Tibial artery (tissue), 4 donors: Measurements from ENCODE around the gene SMC1B.
A peak's percentile ranks its signal among the peaks of the same experiment; 100 is the strongest.
"Not testable (repeated sequence)": the region's sequence is repeated elsewhere in the genome, so short reads cannot be mapped to it uniquely, and the experiment has no call there.

Source experiments
- DNase-seq, 2 donors: peaks; one replicate each; pipeline ENCODE4 v3.0.0-alpha.2; 2019
- H3K27ac ChIP-seq, 2 donors: fragments of 200-600 bp; sonication (generic) in 1 of 2; 1 replicate in 1 of 2; 2 replicates in 1 of 2; pipeline ENCODE4 v1.5.1; 2018 to 2019; ENCODE audit warnings: mild to moderate bottlenecking in 1 of 2
- H3K27me3 ChIP-seq, 2 donors: fragments of 200-600 bp; sonication (generic) in 1 of 2; one replicate each; pipeline versions ENCODE4 v1.5.1 to v1.6.0; 2016 to 2019
- H3K36me3 ChIP-seq, 3 donors: fragments of 200-600 bp; sonication (generic) in 2 of 3; one replicate each; pipeline ENCODE4 v1.5.1; 2016 to 2019; ENCODE audit warnings: mild to moderate bottlenecking in 2 of 3
- H3K4me1 ChIP-seq, 4 donors: fragments of 200-600 bp; sonication (generic) in 2 of 4; 1 replicate in 3 of 4; 2 replicates in 1 of 4; pipeline ENCODE4 v1.5.1; 2016 to 2019
- H3K4me3 ChIP-seq, 2 donors: fragments of 200-600 bp; sonication (generic) in 1 of 2; 1 replicate in 1 of 2; 2 replicates in 1 of 2; pipeline ENCODE4 v1.5.1; 2018 to 2019; ENCODE audit warnings: mild to moderate bottlenecking in 2 of 2
- H3K9me3 ChIP-seq, 3 donors: fragments of 200-600 bp; sonication (generic) in 1 of 3; one replicate each; pipeline ENCODE4 v1.5.1; 2016 to 2019
- intact Hi-C: fragments of 100-400 bp; cut with DNase I; formaldehyde crosslinking; loops from one replicate; pipeline ENCODE4 v1.15.0; 2023; ENCODE audit warnings: low total_unique reads
- TF ChIP-seq, protein P1 (sequence below), 2 experiments: fragments of 200-600 bp in 1 of 2; fragments of 450-650 bp in 1 of 2; IDR thresholded peaks; one replicate each; pipeline ENCODE4 v1.5.1; 2017 to 2019; ENCODE audit warnings: antibody characterized with exemption in 2 of 2, mild to moderate bottlenecking in 1 of 2, moderate library complexity in 1 of 2

SMC1B gene

GRCh38 chr22:45366713-45367112, 46.7 kb downstream of the SMC1B start:
- Histone ChIP-seq H3K27me3 (peaks cover 0 to 3% of the 10 kb centered on the region in 2 donors), H3K36me3 (peaks cover 0 to 4% (median 0%) of the 10 kb centered on the region in 3 donors), H3K4me3 (no peak overlapping the region), H3K9me3 (peaks cover 0 to 20% (median 13%) of the 10 kb centered on the region in 3 donors), H3K27ac (no peak overlapping the region), H3K4me1 (no peaks in the 10 kb centered on the region)
- TF ChIP-seq, protein P1, sequence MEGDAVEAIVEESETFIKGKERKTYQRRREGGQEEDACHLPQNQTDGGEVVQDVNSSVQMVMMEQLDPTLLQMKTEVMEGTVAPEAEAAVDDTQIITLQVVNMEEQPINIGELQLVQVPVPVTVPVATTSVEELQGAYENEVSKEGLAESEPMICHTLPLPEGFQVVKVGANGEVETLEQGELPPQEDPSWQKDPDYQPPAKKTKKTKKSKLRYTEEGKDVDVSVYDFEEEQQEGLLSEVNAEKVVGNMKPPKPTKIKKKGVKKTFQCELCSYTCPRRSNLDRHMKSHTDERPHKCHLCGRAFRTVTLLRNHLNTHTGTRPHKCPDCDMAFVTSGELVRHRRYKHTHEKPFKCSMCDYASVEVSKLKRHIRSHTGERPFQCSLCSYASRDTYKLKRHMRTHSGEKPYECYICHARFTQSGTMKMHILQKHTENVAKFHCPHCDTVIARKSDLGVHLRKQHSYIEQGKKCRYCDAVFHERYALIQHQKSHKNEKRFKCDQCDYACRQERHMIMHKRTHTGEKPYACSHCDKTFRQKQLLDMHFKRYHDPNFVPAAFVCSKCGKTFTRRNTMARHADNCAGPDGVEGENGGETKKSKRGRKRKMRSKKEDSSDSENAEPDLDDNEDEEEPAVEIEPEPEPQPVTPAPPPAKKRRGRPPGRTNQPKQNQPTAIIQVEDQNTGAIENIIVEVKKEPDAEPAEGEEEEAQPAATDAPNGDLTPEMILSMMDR (IDR thresholded peaks at IDR 0.05), result no peak
- intact Hi-C loops, result no loop called here
- no peak for DNase-seq

DNA sequence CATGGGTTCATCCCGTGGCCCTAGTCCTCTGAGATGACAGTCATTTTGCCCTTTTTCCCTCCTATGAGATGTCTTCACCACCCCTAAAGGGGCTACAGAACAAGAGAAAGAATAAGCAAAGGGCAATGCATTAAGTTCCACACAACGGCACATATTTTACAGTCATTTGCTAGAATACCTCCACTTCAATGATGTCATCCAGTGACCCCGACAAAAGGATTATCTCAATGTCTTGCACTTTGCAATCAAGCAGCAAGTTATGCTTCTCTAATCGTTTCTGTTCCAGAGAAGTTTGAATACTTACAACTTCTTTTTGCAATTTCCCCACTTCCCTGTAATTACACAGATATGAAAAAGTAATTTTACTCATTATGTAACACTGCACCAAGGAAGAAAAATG, 53.8 kb downstream of the SMC1B start:
- no peak overlapping the region for H3K4me3 ChIP-seq
- TF ChIP-seq, protein P1 (IDR thresholded peaks at IDR 0.05), result no peak
- no peaks in the 10 kb centered on the region for H3K9me3 ChIP-seq
- H3K27ac ChIP-seq, result no peak overlapping the region
- no peaks in the 10 kb centered on the region for H3K4me1 ChIP-seq
- intact Hi-C loops, result no loop called here
- no peaks in the 10 kb centered on the region for H3K36me3 ChIP-seq
- H3K27me3 ChIP-seq, result no peaks in the 10 kb centered on the region
- DNase-seq, result no peak

- intact Hi-C loops, result no loop called here
- DNase-seq, result peak in 1 of 2 donors; percentile 39
- TF ChIP-seq, protein P1 (IDR thresholded peaks at IDR 0.05), result no peak
- H3K4me3 ChIP-seq, result no peak overlapping the region
- H3K27me3 ChIP-seq, result no peaks in the 10 kb centered on the region
- H3K9me3 ChIP-seq, result no peaks in the 10 kb centered on the region
- no peak overlapping the region for H3K27ac ChIP-seq
- H3K36me3 ChIP-seq, result no peaks in the 10 kb centered on the region
- H3K4me1 ChIP-seq, result no peaks in the 10 kb centered on the region
Observed at GRCh38 chr22:45358127-45358526, 55.3 kb downstream of the SMC1B start.

DNA sequence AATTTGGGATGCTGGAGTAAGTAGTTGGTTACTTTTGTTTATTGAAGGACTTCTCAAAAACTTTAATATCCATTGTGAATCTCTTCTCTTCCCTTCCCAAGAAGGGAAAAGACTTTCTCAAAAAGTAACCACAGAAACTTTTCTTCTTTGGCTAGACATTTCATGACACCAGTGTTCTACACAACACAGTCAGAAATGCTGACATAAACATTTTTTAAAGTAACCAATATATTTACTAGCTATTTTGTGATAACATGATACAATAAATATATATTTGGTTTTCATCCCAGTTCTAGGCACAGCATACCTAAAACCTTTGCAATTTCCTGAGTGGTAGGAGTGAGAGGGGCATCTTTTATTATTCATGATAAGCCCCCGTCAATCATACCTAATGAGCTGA, 55.9 kb downstream of the SMC1B start:
- Histone ChIP-seq H3K27ac (no peak overlapping the region), H3K36me3 (no peaks in the 10 kb centered on the region), H3K27me3 (no peaks in the 10 kb centered on the region), H3K9me3 (no peaks in the 10 kb centered on the region), H3K4me1 (no peaks in the 10 kb centered on the region), H3K4me3 (no peak overlapping the region)
- intact Hi-C loops, result no loop called here
- TF ChIP-seq, protein P1 (IDR thresholded peaks at IDR 0.05), result no peak
- DNase-seq, result no peak

GRCh38 chr22:45353786-45354185, 59.6 kb downstream of the SMC1B start:
- H3K4me1 ChIP-seq, result no peaks in the 10 kb centered on the region
- no peaks in the 10 kb centered on the region for H3K9me3 ChIP-seq
- TF ChIP-seq, protein P1 (IDR thresholded peaks at IDR 0.05), result no peak
- H3K36me3 ChIP-seq, result no peaks in the 10 kb centered on the region
- DNase-seq, result no peak
- H3K27ac ChIP-seq, result no peak overlapping the region
- H3K27me3 ChIP-seq, result no peaks in the 10 kb centered on the region
- intact Hi-C loops, result no loop called here
- no peak overlapping the region for H3K4me3 ChIP-seq

- H3K9me3 ChIP-seq, H3K4me1 ChIP-seq, H3K27me3 ChIP-seq, DNase-seq, H3K27ac ChIP-seq, intact Hi-C loops, H3K4me3 ChIP-seq, H3K36me3 ChIP-seq: not testable (repeated sequence)
Observed at GRCh38 chr22:45352757-45353156, 60.6 kb downstream of the SMC1B start.
